Measurements from ENCODE around the gene POLR2E. TPM values are rescaled to one million over a fixed set of nuclear protein-coding genes. Genes with fewer than 3 reads are reported as not detected.

Gene POLR2E
- total RNA-seq, 1 donor from 2014 or later = 87.1 TPM

DNA sequence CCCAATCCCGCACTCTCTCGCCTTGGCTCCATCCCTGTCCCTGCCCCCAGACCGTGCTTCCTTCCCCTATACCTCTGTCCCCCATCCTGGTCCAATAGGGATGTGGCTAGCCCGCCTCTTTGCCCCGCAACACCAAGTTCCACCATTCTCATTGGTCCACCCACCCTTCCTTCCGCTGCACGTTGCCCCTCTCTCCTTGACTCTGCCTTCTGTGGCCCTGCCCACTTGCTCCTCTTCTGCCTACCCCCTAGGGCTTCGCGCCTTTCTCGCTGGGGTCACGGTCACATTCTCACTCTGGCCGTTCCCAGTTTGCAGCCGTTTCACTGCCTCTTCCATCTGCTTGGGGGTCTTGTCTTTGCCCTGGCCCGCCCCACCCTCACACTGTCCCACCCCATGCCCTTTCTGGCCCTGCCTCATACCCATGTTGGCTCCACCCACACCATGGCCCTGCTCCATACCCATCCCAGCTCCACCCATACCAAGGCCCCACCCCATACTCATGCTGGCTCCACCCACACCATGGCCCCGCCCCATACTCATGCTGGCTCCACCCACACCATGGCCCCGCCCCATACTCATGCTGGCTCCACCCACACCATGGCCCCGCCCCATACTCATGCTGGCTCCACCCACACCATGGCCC, 32.7 kb downstream of the POLR2E start:
- no peak for FAIRE-seq
- no peak for DNase-seq (ENCODE audit: low read depth)
- TF ChIP-seq, protein P1, sequence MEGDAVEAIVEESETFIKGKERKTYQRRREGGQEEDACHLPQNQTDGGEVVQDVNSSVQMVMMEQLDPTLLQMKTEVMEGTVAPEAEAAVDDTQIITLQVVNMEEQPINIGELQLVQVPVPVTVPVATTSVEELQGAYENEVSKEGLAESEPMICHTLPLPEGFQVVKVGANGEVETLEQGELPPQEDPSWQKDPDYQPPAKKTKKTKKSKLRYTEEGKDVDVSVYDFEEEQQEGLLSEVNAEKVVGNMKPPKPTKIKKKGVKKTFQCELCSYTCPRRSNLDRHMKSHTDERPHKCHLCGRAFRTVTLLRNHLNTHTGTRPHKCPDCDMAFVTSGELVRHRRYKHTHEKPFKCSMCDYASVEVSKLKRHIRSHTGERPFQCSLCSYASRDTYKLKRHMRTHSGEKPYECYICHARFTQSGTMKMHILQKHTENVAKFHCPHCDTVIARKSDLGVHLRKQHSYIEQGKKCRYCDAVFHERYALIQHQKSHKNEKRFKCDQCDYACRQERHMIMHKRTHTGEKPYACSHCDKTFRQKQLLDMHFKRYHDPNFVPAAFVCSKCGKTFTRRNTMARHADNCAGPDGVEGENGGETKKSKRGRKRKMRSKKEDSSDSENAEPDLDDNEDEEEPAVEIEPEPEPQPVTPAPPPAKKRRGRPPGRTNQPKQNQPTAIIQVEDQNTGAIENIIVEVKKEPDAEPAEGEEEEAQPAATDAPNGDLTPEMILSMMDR (IDR thresholded peaks at IDR 0.05; ENCODE audit: insufficient read depth, low read length, severe bottlenecking) = no peak
- Histone ChIP-seq H3K4me3 (ENCODE audit: low read depth, low read length) (no peak overlapping the region), H3K27me3 (ENCODE audit: control insufficient read depth, insufficient read depth, low read length) (no peaks in the 10 kb centered on the region), H3K36me3 (ENCODE audit: control insufficient read depth, insufficient read depth, low read length) (peaks cover 2% of the 10 kb centered on the region)

DNA sequence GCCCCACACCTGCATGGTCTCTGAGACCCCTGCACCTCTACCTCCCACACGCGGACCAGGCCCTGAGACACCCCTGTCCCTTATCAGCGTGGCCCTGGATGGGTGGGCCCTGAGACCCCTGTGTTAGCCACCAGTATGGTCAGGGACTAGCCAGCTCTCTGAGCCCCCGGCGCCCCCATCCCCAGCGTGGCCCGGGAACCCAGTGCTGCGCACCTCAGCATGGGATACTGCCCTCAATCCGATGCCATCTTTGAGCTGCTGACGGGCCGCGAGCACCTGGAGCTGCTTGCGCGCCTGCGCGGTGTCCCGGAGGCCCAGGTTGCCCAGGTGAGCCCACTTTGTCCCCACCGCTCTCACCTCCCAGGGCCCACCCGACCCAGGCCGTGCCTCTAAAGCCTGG, 33.2 kb downstream of the POLR2E start:
- TF ChIP-seq, protein P1 (IDR thresholded peaks at IDR 0.05; ENCODE audit: insufficient read depth, low read length, severe bottlenecking) = no peak
- DNase-seq (ENCODE audit: low read depth) (no peak), FAIRE-seq (no peak)
- no peak overlapping the region for H3K4me3 ChIP-seq (ENCODE audit: low read depth, low read length)
- no peaks in the 10 kb centered on the region for H3K27me3 ChIP-seq (ENCODE audit: control insufficient read depth, insufficient read depth, low read length)
- peaks cover 3% of the 10 kb centered on the region for H3K36me3 ChIP-seq (ENCODE audit: control insufficient read depth, insufficient read depth, low read length)

DNA sequence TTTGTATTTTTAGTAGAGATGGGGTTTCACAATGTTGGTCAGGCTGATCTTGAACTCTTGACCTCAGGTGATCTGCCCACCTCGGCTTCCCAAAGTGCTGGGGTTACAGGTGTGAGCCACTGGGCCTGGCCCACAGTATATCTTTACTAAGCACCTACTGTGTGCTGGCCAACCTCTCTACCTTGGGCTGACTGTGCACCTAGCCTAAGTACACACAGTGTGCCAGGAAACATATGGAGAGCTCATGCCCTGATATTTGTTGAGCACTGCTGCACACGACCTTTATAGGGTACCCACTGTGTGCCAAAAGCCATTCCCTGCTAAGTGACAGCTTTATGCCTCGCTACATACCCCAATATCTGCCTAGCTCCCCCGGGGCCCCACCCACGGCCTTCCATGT, 34.5 kb downstream of the POLR2E start:
- peaks cover 13% of the 10 kb centered on the region for H3K36me3 ChIP-seq (ENCODE audit: control insufficient read depth, insufficient read depth, low read length)
- TF ChIP-seq, protein P1 (IDR thresholded peaks at IDR 0.05; ENCODE audit: insufficient read depth, low read length, severe bottlenecking) = no peak
- FAIRE-seq = no peak
- DNase-seq (ENCODE audit: low read depth) = no peak
- H3K27me3 ChIP-seq (ENCODE audit: control insufficient read depth, insufficient read depth, low read length) = no peaks in the 10 kb centered on the region
- H3K4me3 ChIP-seq (ENCODE audit: low read depth, low read length) = no peak overlapping the region

DNA sequence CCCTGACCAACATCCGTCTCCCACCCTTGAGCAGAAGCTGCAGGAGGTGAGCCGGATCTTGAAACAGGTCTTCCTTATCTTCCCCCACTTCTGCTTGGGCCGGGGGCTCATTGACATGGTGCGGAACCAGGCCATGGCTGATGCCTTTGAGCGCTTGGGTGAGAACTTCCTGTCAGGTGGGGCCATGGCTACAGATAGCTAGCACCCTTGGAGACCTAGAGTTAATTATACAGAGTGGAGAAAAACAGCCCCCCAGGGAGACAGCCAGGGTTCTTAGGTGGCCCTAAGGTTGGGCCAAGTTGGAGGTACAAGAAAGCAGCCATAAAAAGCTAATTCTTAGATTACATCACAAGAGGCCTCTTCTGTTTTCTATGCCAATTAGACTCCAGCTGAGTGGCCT, 37.1 kb downstream of the POLR2E start:
- Histone ChIP-seq H3K4me3 (ENCODE audit: low read depth, low read length) (no peak overlapping the region), H3K27me3 (ENCODE audit: control insufficient read depth, insufficient read depth, low read length) (no peaks in the 10 kb centered on the region), H3K36me3 (ENCODE audit: control insufficient read depth, insufficient read depth, low read length) (peaks cover 13% of the 10 kb centered on the region)
- FAIRE-seq (no peak), DNase-seq (ENCODE audit: low read depth) (no peak)
- TF ChIP-seq, protein P1 (IDR thresholded peaks at IDR 0.05; ENCODE audit: insufficient read depth, low read length, severe bottlenecking) = no peak

DNA sequence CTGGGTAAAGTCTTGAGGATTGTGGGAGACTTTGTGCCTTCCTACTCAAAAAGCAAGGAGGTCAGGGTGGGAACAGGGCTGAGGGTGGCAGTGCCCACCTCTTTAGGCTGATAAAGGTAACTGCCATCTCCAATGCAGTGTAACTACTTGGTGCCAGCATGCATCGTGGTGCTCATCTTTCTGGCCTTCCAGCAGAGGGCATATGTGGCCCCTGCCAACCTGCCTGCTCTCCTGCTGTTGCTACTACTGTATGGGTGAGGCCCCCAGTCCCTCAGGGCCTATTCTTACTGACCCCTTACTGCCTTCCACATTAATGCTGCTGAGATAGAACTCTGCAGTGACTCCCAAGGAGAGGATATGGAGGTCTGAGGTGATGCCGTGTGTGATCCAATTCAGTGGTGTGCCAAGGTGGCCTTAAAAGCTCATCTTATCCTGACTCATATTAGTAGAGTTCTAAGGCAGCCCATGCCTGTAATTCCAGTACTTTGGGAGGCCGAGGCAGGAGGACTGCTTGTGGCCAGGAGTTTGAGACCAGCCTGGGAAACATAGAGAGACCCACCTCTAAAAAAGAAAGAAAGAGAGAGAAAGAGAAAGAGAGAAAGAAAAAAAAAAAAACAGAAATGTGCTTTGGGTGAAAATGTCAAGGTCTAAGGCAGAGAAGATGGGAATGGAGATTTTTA, 37.9 kb downstream of the POLR2E start:
- DNase-seq (ENCODE audit: low read depth) (peak; percentile 28), FAIRE-seq (no peak)
- Histone ChIP-seq H3K27me3 (ENCODE audit: control insufficient read depth, insufficient read depth, low read length) (no peaks in the 10 kb centered on the region), H3K36me3 (ENCODE audit: control insufficient read depth, insufficient read depth, low read length) (peaks cover 13% of the 10 kb centered on the region), H3K4me3 (ENCODE audit: low read depth, low read length) (no peak overlapping the region)
- TF ChIP-seq, protein P1 (IDR thresholded peaks at IDR 0.05; ENCODE audit: insufficient read depth, low read length, severe bottlenecking) = no peak
